Activated CD8-positive, alpha-beta T cell treated with anti-CD3 and anti-CD28 coated beads for 36 hours (primary cell): Measurements from ENCODE around the gene RDX. TPM values are rescaled to one million over a fixed set of nuclear protein-coding genes. Genes with fewer than 3 reads are reported as not detected.

Experiments used
- ATAC-seq: fragments of 200-7000 bp; cut with Tn5 transposase; one replicate; pipeline ENCODE4 v1.10.0; 2021; ENCODE audit warnings: mild to moderate bottlenecking, moderate library complexity
- CTCF ChIA-PET: fragments of 350-600 bp; sonication (Branson Sonifier 250); formaldehyde crosslinking; loops from one replicate; lab custom pipeline; 2021; ENCODE audit warnings: antibody characterized with exemption; lab: Charles Lee
- POLR2A ChIA-PET: fragments of 350-600 bp; sonication (Branson Sonifier 250); formaldehyde crosslinking; loops from one replicate; lab custom pipeline; 2021; ENCODE audit warnings: antibody characterized with exemption; lab: Charles Lee
- DNase-seq: peaks from one replicate; pipeline ENCODE4 v3.0.0-alpha.2; 2020
- H3K27ac Mint-ChIP-seq: one replicate; pipeline ENCODE4 v1.8.0; 2021; ENCODE audit warnings: mild to moderate bottlenecking, mixed read lengths
- H3K27me3 Mint-ChIP-seq: one replicate; pipeline ENCODE4 v1.8.0; 2021; ENCODE audit warnings: mixed read lengths
- H3K36me3 Mint-ChIP-seq: one replicate; pipeline ENCODE4 v1.8.0; 2021; ENCODE audit warnings: low read depth, mixed read lengths
- H3K4me1 Mint-ChIP-seq: one replicate; pipeline ENCODE4 v1.8.0; 2021; ENCODE audit warnings: low read depth, mixed read lengths
- H3K4me3 Mint-ChIP-seq: one replicate; pipeline ENCODE4 v1.8.0; 2021; ENCODE audit warnings: mild to moderate bottlenecking, moderate library complexity, mixed read lengths
- H3K9me3 Mint-ChIP-seq: one replicate; pipeline ENCODE4 v1.8.0; 2021; ENCODE audit warnings: mixed read lengths
- CTCF ChIP-seq: fragments of 200-600 bp; IDR thresholded peaks from one replicate; pipeline ENCODE4 v1.8.0; 2022; ENCODE audit warnings: antibody characterized with exemption, mild to moderate bottlenecking
- intact Hi-C: fragments of 100-400 bp; cut with micrococcal nuclease; formaldehyde crosslinking; loops from one replicate; pipeline ENCODE4 v1.10.0; 2022
- total RNA-seq, 2 experiments: library from RNA; stranded (reverse); gene quantifications; one replicate each; pipeline ENCODE4 v1.2.3, GENCODE V29; 2021

The RDX gene
- total RNA-seq, 2 experiments from 2014 or later: 37.8 to 41.2 TPM

DNA sequence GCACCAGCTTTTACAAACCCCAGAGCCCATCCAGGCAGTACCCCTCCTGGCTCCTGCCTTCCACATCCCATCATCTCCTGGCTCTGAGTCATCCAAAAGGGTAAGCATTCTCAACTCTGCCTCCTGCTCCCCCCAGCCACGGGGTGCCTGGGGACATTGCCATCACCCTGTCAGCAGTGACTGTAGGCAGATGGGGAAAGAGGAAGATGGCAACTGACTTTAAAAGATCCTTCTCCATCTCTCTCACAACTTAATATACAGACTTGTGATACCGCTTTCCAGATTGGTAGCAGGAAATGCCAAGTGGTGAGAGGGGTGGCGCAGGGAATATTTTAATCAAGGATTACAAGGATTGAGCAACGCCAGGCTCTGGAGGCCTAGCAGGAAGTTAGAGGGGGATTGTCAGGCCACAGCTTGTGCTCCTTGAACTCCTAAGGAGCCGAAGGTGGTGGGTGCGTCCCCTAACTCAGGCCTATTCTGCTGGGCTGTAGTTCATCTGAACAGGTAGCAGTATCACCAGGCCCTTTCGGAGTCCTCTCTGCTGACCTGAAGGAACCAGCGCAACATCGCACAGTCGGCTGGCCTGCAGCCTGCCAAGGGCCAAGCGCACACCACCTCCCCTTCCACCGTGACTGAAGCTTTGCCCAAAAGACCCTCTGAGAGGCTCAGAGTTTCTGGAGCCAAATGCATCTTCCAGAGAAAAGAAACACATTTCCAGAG is 119.9 kb downstream of the RDX start:
- H3K9me3 Mint-ChIP-seq: no peaks in the 10 kb centered on the region
- H3K36me3 Mint-ChIP-seq: no peaks in the 10 kb centered on the region
- intact Hi-C loops: no loop called here
- DNase-seq: no peak
- ChIA-PET POLR2A (no interaction called here), CTCF (interaction anchor here (1.3 to 1.4 kb wide), 2 partner anchors 24 to 256 kb away, joined by 3 to 4 read pairs; no protein-coding TSS in a partner anchor)
- no peak overlapping the region for H3K27ac Mint-ChIP-seq
- no peak for ATAC-seq
- H3K4me3 Mint-ChIP-seq: no peak overlapping the region
- no peak for TF ChIP-seq CTCF
- peaks cover 5% of the 10 kb centered on the region for H3K4me1 Mint-ChIP-seq
- peaks cover 14% of the 10 kb centered on the region for H3K27me3 Mint-ChIP-seq

- CTCF ChIA-PET: interaction anchor here (0.7 to 2.1 kb wide), 8 partner anchors 9 to 271 kb away, joined by 3 to 13 read pairs (median 4); no protein-coding TSS in a partner anchor
- DNase-seq: no peak
- no peaks in the 10 kb centered on the region for H3K9me3 Mint-ChIP-seq
- POLR2A ChIA-PET: no interaction called here
- no peak overlapping the region for H3K4me3 Mint-ChIP-seq
- H3K27ac Mint-ChIP-seq: no peak overlapping the region
- no peak for TF ChIP-seq CTCF
- H3K4me1 Mint-ChIP-seq: peaks cover 5% of the 10 kb centered on the region
- ATAC-seq: no peak
- H3K27me3 Mint-ChIP-seq: peaks cover 14% of the 10 kb centered on the region
- intact Hi-C loops: loop anchor here (5.0 kb wide), 1 partner anchor 222 kb away; no protein-coding TSS in a partner anchor
- no peaks in the 10 kb centered on the region for H3K36me3 Mint-ChIP-seq
Measured at GRCh38 chr11:110174645-110175310, 121.6 kb downstream of the RDX start.

GRCh38 chr11:110173811-110174644 is 122.4 kb downstream of the RDX start:
- no peak overlapping the region for H3K4me3 Mint-ChIP-seq
- H3K27me3 Mint-ChIP-seq: peaks cover 14% of the 10 kb centered on the region
- peak; percentile 80 for DNase-seq
- H3K27ac Mint-ChIP-seq: no peak overlapping the region
- peak; percentile 97 for TF ChIP-seq CTCF
- CTCF ChIA-PET: interaction anchor here (0.6 to 2.1 kb wide), 9 partner anchors 9 to 272 kb away, joined by 3 to 13 read pairs (median 4); no protein-coding TSS in a partner anchor
- peaks cover 5% of the 10 kb centered on the region for H3K4me1 Mint-ChIP-seq
- POLR2A ChIA-PET: no interaction called here
- no peaks in the 10 kb centered on the region for H3K9me3 Mint-ChIP-seq
- peak; percentile 95 for ATAC-seq
- no peaks in the 10 kb centered on the region for H3K36me3 Mint-ChIP-seq
- intact Hi-C loops: loop anchor here (5.0 kb wide), 1 partner anchor 222 kb away; no protein-coding TSS in a partner anchor

DNA sequence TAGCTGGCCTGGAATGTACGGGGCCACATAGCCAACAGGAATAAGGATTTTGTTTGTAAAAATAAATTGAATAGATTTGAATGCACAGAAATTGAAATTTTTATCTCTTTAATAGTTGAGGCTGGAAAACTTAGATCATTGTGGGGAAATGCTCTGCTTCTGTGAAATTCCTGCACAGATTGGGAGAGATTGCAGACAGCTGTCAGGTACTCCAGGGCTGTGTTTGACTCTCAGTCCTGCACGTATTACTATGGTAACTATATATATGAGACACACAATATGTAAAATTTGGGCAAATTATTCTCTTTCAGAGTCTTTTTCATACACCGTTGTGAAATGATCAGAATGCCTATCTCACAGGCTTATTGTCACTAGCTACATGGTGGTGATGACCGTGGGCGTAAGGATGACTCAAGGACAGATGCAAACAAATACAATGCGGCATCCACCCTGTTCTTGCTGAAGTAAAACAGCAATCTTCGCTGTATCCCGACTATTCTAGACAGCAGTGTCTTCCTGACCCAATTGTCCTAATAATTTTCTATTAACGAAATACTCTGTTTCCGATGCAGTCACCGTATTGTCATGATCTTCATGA is 123.8 kb downstream of the RDX start:
- peak; percentile 42 for DNase-seq
- no peaks in the 10 kb centered on the region for H3K9me3 Mint-ChIP-seq
- no peaks in the 10 kb centered on the region for H3K36me3 Mint-ChIP-seq
- intact Hi-C loops: loop anchor here (5.0 kb wide), 1 partner anchor 220 kb away; no protein-coding TSS in a partner anchor
- ChIA-PET POLR2A (no interaction called here), CTCF (interaction anchor here (0.5 to 2.1 kb wide), 6 partner anchors 11 to 205 kb away, joined by 3 to 8 read pairs (median 3); no protein-coding TSS in a partner anchor)
- peaks cover 5% of the 10 kb centered on the region for H3K4me1 Mint-ChIP-seq
- TF ChIP-seq CTCF: no peak
- no peak for ATAC-seq
- no peak overlapping the region for H3K27ac Mint-ChIP-seq
- peaks cover 14% of the 10 kb centered on the region for H3K27me3 Mint-ChIP-seq
- H3K4me3 Mint-ChIP-seq: no peak overlapping the region
